ENCODE results near the gene MED12L.

The MED12L gene

DNA sequence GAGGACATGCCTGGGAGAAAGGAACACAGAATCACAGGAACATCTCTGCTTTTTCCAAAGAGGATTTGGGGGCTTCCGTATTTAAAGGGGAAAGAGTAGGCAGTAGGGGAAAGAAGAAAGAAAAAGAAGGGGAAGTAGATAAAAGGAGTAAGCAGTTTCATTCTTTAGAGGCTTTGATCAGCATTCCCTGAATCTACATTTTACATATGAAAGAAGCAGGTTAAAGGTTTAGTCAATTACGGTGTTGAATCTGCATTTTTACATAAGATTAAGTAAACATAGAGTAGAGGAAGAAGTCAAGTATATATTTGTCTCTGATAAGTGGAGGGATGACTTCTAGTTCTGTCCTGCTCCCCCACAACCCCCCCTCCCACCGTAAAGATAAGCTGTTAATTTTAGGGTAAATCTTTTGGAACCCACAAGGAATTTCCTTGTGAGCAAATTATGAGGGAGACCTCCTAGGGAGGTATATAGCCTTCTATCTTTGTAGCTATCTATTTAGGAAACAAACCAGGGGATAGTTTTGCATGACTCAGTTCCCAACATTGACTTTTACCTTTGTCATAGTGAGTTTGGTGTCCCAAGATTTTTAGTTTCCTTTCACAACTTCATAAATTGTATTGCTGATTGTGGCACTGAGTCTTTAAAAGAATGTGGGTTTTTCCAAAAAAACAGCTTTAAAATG lies 307.8 kb downstream of the MED12L start:
- DNase-seq, result no peak

DNA sequence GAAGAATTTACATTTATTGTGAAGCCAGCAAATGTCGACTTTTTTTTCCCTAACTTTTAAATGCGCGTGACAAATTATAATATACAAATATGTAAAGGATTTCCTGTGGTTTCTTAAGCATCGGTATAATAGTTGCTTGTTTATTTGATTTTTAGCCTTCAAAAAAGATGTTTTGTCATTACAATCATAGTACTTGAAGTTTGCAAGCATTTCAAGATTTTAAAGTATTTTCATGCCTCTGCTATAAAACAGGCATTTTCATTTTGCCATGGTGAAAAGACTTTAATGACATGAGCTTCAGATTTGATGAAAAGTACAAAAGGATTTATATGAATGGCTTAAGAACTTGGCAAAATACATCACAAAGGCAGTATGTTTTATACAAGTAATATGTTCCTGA lies 308.5 kb downstream of the MED12L start:
- no peak for DNase-seq

DNA sequence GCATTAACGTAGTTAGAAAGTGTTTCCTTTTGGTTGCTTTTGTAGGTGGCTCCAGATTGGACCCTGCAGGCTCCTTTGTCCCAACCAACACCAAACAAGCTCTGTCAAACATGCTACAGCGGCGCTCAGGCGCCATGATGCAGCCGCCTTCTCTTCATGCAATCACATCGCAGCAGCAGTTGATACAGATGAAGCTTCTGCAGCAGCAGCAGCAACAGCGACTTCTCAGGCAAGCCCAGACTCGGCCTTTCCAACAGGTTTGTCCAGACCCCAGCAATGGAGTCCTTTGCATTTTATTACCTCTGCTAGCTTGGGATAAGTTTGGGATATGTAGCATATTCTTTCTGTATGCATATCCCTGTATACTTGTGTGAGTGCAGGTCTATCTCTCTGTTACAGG lies 309.1 kb downstream of the MED12L start:
- no peak for DNase-seq

DNA sequence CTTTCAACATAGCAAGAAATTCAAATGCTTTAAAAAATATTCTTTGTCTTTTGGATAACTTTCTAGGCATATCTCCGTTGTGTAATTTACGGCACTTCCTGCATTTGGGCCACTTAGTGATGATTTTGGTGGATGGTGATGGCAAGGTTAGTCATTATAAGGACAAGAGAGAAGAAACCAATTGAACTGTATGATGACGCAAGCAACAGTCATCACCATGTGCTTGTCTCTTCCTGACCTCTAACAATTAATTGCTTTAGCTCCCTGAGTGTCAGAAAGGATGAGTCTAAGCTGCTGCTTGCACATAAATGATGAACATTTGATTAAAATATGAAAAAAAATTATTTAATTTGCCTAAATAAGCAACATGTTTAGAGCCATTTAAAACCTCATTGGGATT lies 310.3 kb downstream of the MED12L start:
- DNase-seq, result no peak

DNA sequence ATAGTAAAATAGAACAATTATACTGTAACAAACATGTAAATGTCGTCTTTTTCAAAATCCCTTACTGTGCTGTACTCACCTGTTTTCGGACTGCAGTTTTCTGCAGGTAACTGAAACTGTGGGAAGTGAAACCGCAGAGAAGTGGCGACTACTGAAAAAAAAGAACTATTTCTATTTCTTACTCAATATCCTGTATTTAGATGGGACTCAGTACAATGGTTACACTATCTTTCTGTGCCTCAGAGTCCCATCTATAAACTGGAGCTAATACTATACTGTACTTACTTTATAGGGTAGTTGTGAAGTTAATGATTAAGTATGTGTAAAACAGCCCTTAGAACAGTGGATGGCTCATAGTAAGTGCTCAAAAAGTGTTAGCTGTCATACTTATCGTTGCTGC lies 313.4 kb downstream of the MED12L start:
- DNase-seq, result no peak

DNA sequence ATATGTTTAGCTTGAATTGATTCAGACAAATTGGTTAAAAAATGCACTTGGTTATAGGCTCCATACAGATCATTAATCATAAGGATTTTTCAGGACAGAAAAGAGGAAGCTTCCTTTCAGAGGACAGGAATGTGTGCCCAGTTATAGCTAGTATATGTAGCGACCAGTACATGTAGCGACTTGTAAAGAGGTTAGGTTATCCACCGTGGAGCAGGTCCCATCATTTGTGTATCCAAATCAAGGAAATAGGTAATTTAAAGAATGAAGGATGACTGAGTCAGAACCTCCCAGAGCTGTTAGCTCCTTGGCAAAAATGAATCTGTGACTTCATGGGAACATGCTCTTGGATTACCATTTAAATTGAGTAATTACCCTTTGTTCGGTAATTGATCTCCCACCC lies 314.9 kb downstream of the MED12L start:
- no peak for DNase-seq

DNA sequence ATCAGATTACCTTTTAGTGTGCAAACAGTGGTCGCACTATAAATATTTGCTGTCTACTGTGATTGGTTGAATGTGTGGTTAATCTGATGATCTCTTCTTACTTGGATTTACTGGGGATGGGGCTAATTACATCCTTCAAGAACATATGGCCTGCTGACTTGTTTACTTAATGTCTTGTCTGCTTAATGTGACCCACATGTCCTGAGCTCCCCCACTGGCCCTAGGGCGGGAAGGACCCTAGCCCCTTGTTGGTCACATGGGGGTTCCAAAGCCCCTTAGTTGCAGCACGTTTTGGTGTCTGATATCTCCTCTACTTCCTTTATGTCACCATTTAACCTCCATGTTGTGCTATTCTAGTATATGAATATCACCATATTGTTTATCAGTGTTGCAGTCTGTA lies 316.9 kb downstream of the MED12L start:
- DNase-seq, result no peak

DNA sequence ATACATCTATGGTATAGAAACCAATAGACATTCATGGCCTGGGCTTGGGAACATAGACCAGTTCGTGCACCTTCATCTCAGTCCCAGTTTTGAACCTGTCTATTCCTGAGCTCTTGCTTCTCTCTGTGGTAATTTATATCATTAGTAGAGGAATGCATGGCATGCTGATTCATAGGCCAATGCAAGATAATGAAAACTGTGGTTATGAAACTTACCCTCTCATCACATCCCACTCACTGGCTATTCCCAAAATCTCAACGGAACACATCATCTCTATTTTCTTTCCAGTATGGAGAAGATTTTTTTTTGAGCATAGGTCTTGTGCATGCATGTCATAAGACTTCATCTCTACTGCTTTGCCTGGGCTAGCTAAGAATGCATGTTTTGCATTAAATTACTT lies 317.8 kb downstream of the MED12L start:
- DNase-seq, result no peak

DNA sequence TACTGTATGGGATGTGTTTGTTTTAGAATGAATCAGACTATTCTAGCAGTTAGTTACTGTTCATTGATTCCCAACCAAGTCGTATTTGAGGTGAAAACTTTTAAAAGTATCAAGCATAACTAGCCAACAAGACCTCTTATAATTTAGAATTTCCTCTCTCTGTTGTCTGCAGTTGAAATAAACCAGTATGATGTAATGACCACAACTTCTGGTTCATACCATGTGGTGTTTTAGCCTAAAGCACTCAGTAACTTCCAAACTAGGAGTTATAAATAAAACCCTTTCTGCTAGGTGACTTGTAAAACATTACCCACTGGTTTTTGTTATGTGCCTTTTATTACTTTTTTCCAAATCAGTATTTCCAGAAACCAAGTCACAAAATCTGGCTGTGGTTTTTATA lies 318.9 kb downstream of the MED12L start:
- no peak for DNase-seq

DNA sequence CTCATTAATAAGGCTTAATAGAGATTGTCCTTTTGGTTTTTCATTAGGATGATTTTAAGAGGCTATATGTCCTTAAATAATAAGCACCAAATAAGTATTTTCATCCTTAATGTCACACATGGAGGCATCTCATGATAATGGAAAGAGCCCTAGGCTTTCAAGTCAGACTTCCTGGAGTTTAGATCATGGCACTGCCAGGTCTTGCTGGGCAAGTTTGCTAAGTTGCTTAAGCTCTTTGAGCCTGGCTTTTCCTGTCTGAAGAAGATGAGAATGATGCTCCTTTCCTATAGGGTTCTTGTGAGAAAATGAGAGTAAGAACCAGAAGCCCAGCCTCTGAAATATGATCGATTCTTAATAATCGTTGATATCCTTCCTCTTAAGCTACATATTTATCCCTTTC lies 322.5 kb downstream of the MED12L start:
- no peak for DNase-seq

DNA sequence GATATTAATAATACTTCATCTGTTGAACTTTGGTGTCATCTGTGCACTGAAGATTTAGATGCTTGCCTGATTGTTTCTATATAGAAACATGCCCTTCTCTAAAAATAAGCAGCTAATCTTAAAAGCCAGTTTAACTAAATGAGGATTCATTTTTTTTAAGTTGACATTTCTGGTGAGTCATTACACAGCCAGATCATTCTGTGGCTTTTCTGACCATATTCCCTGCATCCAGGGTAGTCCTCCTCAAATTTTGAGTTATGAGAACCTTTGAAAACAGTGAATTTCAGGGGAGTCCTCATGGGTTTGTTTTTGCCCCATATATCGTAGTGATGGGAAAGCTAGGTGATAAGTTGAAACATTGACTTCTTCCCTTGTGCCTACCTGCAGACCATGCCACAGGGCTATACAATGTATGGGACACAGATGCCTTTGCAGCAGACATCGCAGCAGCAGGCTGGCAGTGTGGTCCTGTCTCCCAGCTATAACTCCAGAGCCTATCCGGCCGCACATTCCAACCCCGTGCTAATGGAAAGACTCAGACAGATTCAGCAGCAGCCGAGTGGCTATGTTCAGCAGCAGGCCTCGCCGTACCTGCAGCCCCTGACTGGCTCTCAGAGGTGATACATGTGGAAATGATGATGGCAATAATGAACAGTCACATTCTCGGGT lies 325.6 kb downstream of the MED12L start:
- no peak for DNase-seq

DNA sequence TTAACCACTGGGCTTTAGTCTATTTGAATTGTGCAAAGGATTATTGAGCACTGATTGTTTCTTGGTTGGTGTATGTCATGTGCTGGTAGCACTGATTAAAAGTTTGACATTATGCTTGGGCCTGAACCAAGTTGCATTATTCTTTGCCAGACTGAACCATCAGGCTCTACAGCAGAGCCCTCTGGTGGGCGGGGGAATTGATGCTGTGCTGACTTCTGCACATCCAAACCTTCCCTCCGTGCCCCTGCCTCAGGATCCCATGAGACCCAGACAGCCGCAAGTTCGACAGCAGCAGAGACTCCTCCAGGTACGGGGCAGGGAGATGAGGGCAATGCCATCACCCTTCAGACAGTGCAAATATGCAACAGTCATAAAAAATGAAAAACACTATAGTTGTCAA lies 327.5 kb downstream of the MED12L start:
- DNase-seq, result no peak

DNA sequence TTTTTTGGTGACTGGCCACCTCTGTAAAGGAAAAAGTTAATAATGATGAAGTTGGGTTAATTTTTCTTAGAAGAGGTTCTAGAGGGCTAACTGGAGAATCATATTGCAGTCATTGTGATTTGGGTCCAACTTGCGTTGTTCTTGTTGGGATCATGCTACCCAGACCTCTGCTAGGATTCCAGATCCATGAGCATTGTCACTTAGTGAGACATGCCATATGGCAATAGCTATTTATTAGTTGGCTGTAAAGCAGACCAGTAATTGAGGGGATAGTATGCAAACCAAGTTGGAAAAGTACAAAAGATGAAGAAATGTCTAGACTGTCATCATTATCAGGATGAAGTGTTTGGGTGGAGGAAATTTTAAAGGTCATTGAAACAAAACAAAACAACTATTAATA lies 329.8 kb downstream of the MED12L start:
- no peak for DNase-seq

DNA sequence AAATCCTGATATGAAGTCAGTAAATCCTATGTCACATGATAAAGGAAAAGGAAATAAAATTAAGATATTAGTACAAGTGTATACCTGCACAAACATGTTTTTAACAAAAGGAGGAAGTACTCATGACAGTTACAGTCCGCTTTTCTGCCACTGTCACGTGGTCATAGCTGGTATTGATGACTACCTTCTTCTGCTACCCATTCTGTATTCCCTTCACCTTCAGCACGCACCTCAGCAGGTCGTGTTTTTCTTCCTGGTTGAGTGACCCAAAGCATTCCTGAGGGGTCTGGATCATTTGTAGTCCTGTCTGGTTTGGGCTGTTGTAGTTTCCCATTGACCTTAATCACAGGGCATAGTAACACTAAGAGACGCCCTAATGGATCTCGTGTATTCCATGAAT lies 334.3 kb downstream of the MED12L start:
- DNase-seq, result no peak

DNA sequence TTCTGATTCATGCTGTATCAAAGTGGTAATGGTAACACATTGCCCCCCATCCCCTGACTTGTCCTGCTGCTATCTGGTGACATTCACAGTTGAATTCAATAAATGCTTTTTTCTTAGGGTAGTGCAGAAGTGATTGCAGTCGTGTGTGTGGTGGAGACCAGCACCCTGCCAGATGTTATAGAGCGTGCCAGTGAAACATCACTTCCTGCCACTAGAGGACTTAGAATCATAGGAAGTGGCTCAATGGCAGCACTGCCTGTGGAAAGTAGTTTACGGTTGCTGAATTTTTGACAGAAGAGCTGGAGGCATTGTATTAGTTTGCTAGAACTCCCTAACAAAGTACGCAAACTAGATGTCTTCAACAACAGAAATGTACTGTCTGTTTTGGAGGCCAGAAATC lies 336.5 kb downstream of the MED12L start:
- DNase-seq, result no peak

DNA sequence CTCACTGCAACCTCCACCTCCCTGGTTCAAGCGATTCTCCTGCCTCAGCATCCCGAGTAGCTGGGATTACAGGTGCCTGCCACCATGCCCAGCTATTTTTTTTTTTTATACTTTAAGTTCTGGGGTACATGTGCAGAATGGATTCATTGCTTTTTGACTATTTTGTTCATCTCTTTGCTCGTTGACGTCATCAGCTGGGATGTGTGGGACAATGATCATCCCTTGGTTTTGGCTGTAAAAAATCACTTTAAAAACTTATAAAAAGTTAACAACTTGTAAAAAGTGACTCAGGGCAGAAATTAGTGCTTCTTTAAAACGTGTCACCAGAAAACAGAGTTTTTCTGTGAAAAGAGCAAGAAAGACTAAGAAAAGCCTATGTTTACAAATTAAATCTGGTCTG lies 337.6 kb downstream of the MED12L start:
- no peak for DNase-seq

DNA sequence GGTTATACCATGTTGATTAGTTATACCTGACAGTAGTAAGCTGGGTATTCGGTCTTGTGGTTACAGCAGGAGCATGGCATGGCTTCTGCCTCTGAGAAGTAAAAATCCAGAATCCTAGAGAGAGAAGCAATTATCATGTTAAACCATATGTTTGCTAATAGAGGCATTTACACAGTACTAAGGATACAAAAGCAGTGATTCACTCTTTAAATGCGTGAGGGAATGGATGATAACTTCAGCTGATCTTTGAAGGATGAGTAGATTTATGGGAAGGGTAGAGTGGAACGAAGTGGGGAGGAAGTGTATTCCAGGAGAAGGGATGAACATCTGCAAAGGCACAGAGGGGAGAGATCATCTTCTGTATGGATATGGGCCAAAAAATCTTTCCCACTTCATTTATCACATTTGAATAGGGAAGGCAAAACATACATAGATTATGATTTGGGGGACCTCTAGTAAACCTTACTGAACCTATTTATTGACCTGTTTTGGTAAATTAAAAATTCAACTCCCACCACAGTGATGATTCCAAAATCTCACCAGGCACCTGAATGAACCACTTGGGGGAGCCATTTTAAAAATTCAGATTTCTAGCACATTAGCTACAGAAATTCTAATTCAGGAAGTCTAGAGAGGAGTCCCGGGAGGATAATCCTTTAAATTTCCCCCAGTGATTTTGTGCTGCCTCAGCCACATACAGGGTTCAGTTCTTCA lies 340.3 kb downstream of the MED12L start:
- no peak for DNase-seq

DNA sequence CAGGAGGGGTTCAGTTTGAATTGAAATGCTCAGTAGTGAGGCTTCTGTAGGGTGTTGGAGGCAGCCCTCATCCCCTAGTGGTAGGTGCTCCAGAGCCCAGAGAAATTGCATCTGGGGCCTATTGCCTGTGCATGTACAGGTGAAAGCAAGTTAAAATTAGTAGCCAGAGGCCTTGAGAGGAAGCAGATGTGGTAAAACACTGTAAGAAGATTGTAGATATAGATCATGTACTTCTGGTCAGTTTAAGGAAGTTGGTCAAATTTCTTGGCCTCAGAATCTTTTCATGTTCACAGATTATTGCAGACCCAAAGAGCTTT lies 340.8 kb downstream of the MED12L start:
- no peak for DNase-seq

DNA sequence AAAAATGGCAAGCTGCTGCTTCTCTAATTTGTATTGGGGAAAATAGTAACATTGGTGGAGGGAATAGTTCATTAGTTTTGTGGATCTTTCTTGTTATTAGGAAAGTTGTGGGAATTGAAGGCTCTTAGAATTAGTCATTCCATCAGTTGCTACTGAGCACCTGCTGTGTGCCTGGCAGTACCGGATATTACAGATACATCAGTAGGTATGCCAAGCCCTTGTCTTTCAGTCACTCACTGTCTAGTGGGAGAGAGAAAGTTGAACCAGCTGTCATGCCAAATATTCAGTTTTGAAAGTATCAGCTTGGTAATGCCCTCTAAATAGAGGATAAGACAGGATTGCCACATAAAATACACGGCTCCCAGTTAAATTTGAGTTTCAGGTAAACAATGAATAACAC lies 342.9 kb downstream of the MED12L start:
- DNase-seq, result no peak

DNA sequence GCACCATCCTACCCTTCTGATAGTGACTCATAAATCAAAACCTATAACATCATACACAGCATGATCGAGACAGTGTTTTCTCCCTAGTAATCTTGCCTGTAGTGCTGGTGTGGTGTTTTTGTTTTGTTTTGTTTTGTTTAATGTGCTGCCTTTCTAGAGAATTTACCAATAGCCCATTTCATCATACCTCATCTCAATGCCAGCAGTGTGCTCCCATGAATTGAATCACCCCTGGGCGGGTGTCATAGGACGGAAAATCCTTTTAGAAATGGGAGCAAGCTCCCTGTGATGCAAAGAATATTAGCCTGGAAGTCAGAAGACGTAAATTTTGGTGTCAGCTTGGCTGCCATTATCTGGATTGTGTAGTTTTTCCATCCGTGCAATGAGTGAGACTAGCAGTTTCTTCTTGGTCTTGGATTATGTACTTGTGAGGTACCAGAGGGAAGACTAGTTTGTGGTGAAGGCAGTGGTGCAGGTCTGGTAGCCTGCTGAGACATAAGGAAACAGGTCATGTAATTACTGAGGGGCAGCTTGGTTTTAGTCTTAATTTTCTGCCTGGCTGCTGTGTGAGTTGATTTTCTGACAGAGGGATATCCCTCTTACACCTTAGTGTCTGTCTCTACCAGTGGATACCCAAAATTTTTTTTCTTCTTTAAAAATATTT lies 345.5 kb downstream of the MED12L start:
- DNase-seq, result no peak

DNA sequence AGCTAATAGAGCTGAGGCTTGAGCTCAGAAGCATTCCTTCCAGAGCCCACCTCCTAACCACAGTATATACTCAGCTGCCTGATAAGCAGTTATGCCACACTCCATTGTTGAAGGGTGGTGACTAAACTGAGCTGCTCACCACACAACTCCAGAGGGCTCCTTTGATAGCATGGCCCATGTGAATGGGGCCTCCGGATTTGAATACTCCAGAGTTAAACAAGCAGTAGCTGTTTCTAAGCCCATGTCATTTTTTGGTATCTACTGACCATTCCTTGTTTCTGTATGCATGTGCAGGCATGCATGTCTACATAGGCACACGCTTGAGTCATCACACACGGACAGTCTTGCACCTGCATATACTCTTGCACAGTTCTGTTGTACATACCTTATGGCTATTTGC lies 346.5 kb downstream of the MED12L start:
- DNase-seq, result no peak

DNA sequence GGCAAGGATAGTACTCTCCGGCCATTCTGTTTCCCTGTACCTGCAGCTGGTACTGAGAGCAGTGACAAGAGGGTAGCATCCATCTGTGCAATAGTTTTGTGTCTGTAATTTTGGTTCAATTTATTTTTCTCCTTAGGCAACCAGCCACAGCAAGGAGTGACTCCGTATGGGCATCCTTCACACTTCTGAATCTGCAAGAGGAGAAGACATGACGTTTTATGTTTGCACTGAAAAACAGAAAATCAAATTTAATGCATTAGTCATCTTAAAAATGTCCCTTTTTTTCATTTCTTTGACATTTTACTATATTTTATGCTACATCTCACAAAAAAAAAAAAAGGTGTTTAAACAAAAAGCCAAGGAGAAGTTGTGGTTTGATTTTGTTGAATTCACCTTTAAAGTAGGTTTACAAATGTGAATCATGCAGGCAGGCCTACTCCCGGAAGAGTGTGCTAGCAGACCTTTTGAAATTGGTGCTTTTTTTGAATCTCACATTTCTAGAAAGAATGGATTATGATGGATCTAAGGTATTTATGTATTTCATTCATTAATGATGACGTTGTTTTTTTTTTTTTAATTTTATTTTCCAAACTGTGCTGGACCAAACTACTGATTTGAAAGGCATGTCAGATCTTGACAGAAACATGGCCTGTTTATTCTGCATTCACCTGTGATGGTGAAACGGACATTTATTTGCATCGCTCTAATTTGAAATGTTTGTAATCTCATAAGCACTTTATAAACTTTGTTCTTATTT lies 347.3 kb downstream of the MED12L start:
- DNase-seq, result no peak

DNA sequence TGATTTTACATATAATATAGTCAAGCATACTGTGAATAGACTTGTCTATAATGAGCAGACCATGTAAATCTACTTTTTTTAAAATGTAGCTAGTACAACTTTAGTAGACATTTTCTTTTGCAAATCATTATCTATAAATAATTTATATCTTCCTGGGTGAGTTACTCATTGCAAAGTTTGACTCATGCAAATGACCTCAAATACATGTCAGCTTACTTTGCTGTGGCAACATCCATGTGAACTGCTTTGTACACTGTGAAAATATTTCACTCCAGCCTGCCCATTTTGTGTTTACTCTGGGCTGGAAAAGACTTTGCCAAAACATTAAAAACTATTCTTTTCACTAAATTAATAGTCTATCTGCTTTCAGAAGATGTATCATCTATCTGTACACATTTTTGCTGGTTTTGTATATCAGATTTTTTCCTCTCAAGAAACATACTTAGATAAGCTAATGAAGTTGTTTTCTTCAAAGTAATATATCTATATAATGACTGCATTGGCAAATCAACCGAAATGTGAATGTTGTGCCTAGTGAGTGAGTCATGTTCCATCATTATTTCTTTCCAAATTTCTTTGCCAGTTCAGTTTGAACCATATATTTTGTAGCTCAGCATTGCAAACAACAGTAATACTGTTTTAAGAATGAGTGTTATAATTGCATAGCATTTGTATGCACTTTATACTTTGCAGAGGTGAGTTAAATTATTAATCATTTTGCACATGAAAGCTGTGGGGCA lies 348.9 kb downstream of the MED12L start:
- DNase-seq, result no peak

Data from NCI-H1694 treated with DMSO at 0.1 percent for 48 hours (cell line).